ENCODE measurements around the gene BCL2A1. TPM values are rescaled to one million over a fixed set of nuclear protein-coding genes. Genes with fewer than 3 reads are reported as not detected.

Gene BCL2A1
- total RNA-seq, 8 experiments from 2014 or later = 0.54 to 0.92 TPM; not detected in 6

- no peak for ATAC-seq (replicated peaks in 6 of 8)
- H3K4me1 ChIP-seq (replicated peaks in 1 of 2) = no peaks in the 10 kb centered on the region
- WGBS, 10 experiments = 80 to 100% (median 93%) methylated on average over 1 to 5 of the region's 5 CpGs; no CpG with 5 or more reads in 1 of the 10 experiments
- no peak overlapping the region for H3K4me3 ChIP-seq
- in situ Hi-C loops (cut with MboI; ENCODE audit: low pct_unique_long_range_greater_than_20kb in 2 of 9, low sequenced_read_pairs in 9 of 9, unreplicated experiment in 9 of 9) = no loop called here
- H3K27ac ChIP-seq = no peak overlapping the region
These were observed 36.5 kb upstream of the BCL2A1 start for GRCh38 chr15:80007532-80007931.

- Histone ChIP-seq H3K27ac (no peak overlapping the region), H3K4me3 (no peak overlapping the region), H3K4me1 (replicated peaks in 1 of 2) (no peaks in the 10 kb centered on the region)
- WGBS, 10 experiments = 80 to 100% (median 90%) methylated on average over 1 to 4 of the region's 5 CpGs; no CpG with 5 or more reads in 2 of the 10 experiments
- in situ Hi-C loops (cut with MboI; ENCODE audit: low pct_unique_long_range_greater_than_20kb in 2 of 9, low sequenced_read_pairs in 9 of 9, unreplicated experiment in 9 of 9) = no loop called here
- ATAC-seq (replicated peaks in 6 of 8) = no peak
These were observed 36.0 kb upstream of the BCL2A1 start for GRCh38 chr15:80006946-80007345.

GRCh38 chr15:80003934-80004472 is 33.0 kb upstream of the BCL2A1 start:
- H3K27ac ChIP-seq = no peak overlapping the region

GRCh38 chr15:80003171-80003570 is 32.2 kb upstream of the BCL2A1 start:
- in situ Hi-C loops (cut with MboI; ENCODE audit: low pct_unique_long_range_greater_than_20kb in 2 of 9, low sequenced_read_pairs in 9 of 9, unreplicated experiment in 9 of 9) = no loop called here
- peak in 1 of 8 experiments; percentile 74 for ATAC-seq (replicated peaks in 6 of 8)
- no peaks in the 10 kb centered on the region for H3K4me1 ChIP-seq (replicated peaks in 1 of 2)
- H3K4me3 ChIP-seq = no peak overlapping the region
- WGBS, 10 experiments = 31 to 100% (median 95%) methylated on average over 1 to 10 of the region's 12 CpGs
- H3K27ac ChIP-seq = no peak overlapping the region

More at GRCh38 chr15:80003934-80004472, 33.0 kb upstream of the BCL2A1 start:
- Histone ChIP-seq H3K4me1 (replicated peaks in 1 of 2) (no peaks in the 10 kb centered on the region), H3K4me3 (no peak overlapping the region)
- WGBS, 10 experiments = 60 to 100% (median 94%) methylated on average over 1 to 6 of the region's 6 CpGs; no CpG with 5 or more reads in 1 of the 10 experiments
- ATAC-seq (replicated peaks in 6 of 8) = no peak
- in situ Hi-C loops (cut with MboI; ENCODE audit: low pct_unique_long_range_greater_than_20kb in 2 of 9, low sequenced_read_pairs in 9 of 9, unreplicated experiment in 9 of 9) = no loop called here

GRCh38 chr15:80002267-80002666 is 31.3 kb upstream of the BCL2A1 start:
- in situ Hi-C loops (cut with MboI; ENCODE audit: low pct_unique_long_range_greater_than_20kb in 2 of 9, low sequenced_read_pairs in 9 of 9, unreplicated experiment in 9 of 9) = no loop called here
- H3K4me1 ChIP-seq (replicated peaks in 1 of 2) = no peaks in the 10 kb centered on the region
- no peak overlapping the region for H3K4me3 ChIP-seq
- no peak overlapping the region for H3K27ac ChIP-seq
- 80 to 100% (median 99%) methylated on average over 1 to 3 of the region's 3 CpGs for WGBS, 10 experiments
- no peak for ATAC-seq (replicated peaks in 6 of 8)

GRCh38 chr15:79994615-79995014 is 23.6 kb upstream of the BCL2A1 start:
- WGBS, 10 experiments = 70 to 96% (median 78%) methylated on average over 2 to 3 of the region's 3 CpGs; no CpG with 5 or more reads in 2 of the 10 experiments
- no peaks in the 10 kb centered on the region for H3K4me1 ChIP-seq (replicated peaks in 1 of 2)
- in situ Hi-C loops (cut with MboI; ENCODE audit: low pct_unique_long_range_greater_than_20kb in 2 of 9, low sequenced_read_pairs in 9 of 9, unreplicated experiment in 9 of 9) = loop anchor here in 4 of 9 experiments (25.0 kb wide), 3 partner anchors 107 to 657 kb away; partner anchors contain the start of gene MTHFS (in 1 of the 4)
- ATAC-seq (replicated peaks in 6 of 8) = peak in 1 of 8 experiments; percentile 57
- H3K27ac ChIP-seq = no peak overlapping the region
- H3K4me3 ChIP-seq = no peak overlapping the region

GRCh38 chr15:79991826-79992225 is 20.8 kb upstream of the BCL2A1 start:
- in situ Hi-C loops (cut with MboI; ENCODE audit: low pct_unique_long_range_greater_than_20kb in 2 of 9, low sequenced_read_pairs in 9 of 9, unreplicated experiment in 9 of 9) = loop anchor here in 4 of 9 experiments (25.0 kb wide), 3 partner anchors 105 to 655 kb away; partner anchors contain the start of gene MTHFS (in 1 of the 4)
- ATAC-seq (replicated peaks in 6 of 8) = no peak
- H3K4me1 ChIP-seq (replicated peaks in 1 of 2) = no peaks in the 10 kb centered on the region
- WGBS, 10 experiments = 13 to 100% (median 79%) methylated on average over 1 to 4 of the region's 4 CpGs; no CpG with 5 or more reads in 2 of the 10 experiments
- H3K4me3 ChIP-seq = no peak overlapping the region
- no peak overlapping the region for H3K27ac ChIP-seq

- Histone ChIP-seq H3K4me3 (no peak overlapping the region), H3K4me1 (replicated peaks in 1 of 2) (no peaks in the 10 kb centered on the region), H3K27ac (no peak overlapping the region)
- ATAC-seq (replicated peaks in 6 of 8) = no peak
- in situ Hi-C loops (cut with MboI; ENCODE audit: low pct_unique_long_range_greater_than_20kb in 2 of 9, low sequenced_read_pairs in 9 of 9, unreplicated experiment in 9 of 9) = loop anchor here in 4 of 9 experiments (25.0 kb wide), 3 partner anchors 104 to 654 kb away; partner anchors contain the start of gene MTHFS (in 1 of the 4)
- 40 to 100% (median 95%) methylated on average over 1 to 3 of the region's 8 CpGs; no CpG with 5 or more reads in 6 of the 10 experiments for whole genome bisulfite sequencing, 10 experiments
These were observed 20.0 kb upstream of the BCL2A1 start for GRCh38 chr15:79990997-79991334.

- WGBS, 10 experiments = 58 to 94% (median 85%) methylated on average over 1 to 7 of the region's 8 CpGs; no CpG with 5 or more reads in 3 of the 10 experiments
- no peak for ATAC-seq (replicated peaks in 6 of 8)
- no peak overlapping the region for H3K4me3 ChIP-seq
- H3K4me1 ChIP-seq (replicated peaks in 1 of 2) = no peaks in the 10 kb centered on the region
- H3K27ac ChIP-seq = no peak overlapping the region
- in situ Hi-C loops (cut with MboI; ENCODE audit: low pct_unique_long_range_greater_than_20kb in 2 of 9, low sequenced_read_pairs in 9 of 9, unreplicated experiment in 9 of 9) = loop anchor here in 4 of 9 experiments (25.0 kb wide), 3 partner anchors 103 to 653 kb away; partner anchors contain the start of gene MTHFS (in 1 of the 4)
These were observed 19.4 kb upstream of the BCL2A1 start for GRCh38 chr15:79990280-79990996.

GRCh38 chr15:79989682-79990081 is 18.7 kb upstream of the BCL2A1 start:
- H3K4me3 ChIP-seq = no peak overlapping the region
- in situ Hi-C loops (cut with MboI; ENCODE audit: low pct_unique_long_range_greater_than_20kb in 2 of 9, low sequenced_read_pairs in 9 of 9, unreplicated experiment in 9 of 9) = loop anchor here in 4 of 9 experiments (25.0 kb wide), 3 partner anchors 102 to 652 kb away; partner anchors contain the start of gene MTHFS (in 1 of the 4)
- ATAC-seq (replicated peaks in 6 of 8) = no peak
- 19 to 100% (median 67%) methylated on average over 1 to 5 of the region's 5 CpGs; no CpG with 5 or more reads in 3 of the 10 experiments for WGBS, 10 experiments
- H3K4me1 ChIP-seq (replicated peaks in 1 of 2) = no peaks in the 10 kb centered on the region
- no peak overlapping the region for H3K27ac ChIP-seq

- no peak for ATAC-seq (replicated peaks in 6 of 8)
- no peak overlapping the region for H3K4me3 ChIP-seq
- 14 to 86% (median 50%) methylated on average over 1 to 2 of the region's 2 CpGs; no CpG with 5 or more reads in 5 of the 10 experiments for WGBS, 10 experiments
- no peaks in the 10 kb centered on the region for H3K4me1 ChIP-seq (replicated peaks in 1 of 2)
- H3K27ac ChIP-seq = no peak overlapping the region
- in situ Hi-C loops (cut with MboI; ENCODE audit: low pct_unique_long_range_greater_than_20kb in 2 of 9, low sequenced_read_pairs in 9 of 9, unreplicated experiment in 9 of 9) = loop anchor here in 4 of 9 experiments (25.0 kb wide), 3 partner anchors 102 to 652 kb away; partner anchors contain the start of gene MTHFS (in 1 of the 4)
These were observed 18.2 kb upstream of the BCL2A1 start for GRCh38 chr15:79989183-79989582.

GRCh38 chr15:79988448-79989117 is 17.6 kb upstream of the BCL2A1 start:
- no peak for ATAC-seq (replicated peaks in 6 of 8)
- WGBS, 10 experiments = 53 to 100% (median 96%) methylated on average over 1 to 3 of the region's 3 CpGs
- Histone ChIP-seq H3K4me3 (no peak overlapping the region), H3K27ac (no peak overlapping the region), H3K4me1 (replicated peaks in 1 of 2) (no peaks in the 10 kb centered on the region)
- in situ Hi-C loops (cut with MboI; ENCODE audit: low pct_unique_long_range_greater_than_20kb in 2 of 9, low sequenced_read_pairs in 9 of 9, unreplicated experiment in 9 of 9) = loop anchor here in 4 of 9 experiments (25.0 kb wide), 3 partner anchors 101 to 651 kb away; partner anchors contain the start of gene MTHFS (in 1 of the 4)
